Neural cell (in vitro differentiated cells): ENCODE data around the gene LCP1. TPM values are rescaled to one million over a fixed set of nuclear protein-coding genes. Genes with fewer than 3 reads are reported as not detected.

ENCODE experiments used
- H2AFZ ChIP-seq: fragments of 200-600, 300-800 bp; sonication (generic), shearing (Covaris generic); 2 replicates; pipeline ENCODE4 v1.6.0; 2014; ENCODE audit warnings: low read depth, mild to moderate bottlenecking, antibody characterized with exemption, low read length, moderate library complexity
- H3F3A ChIP-seq: fragments of 200-600 bp; shearing (Covaris generic); 2 replicates; pipeline ENCODE4 v1.6.1; 2016; ENCODE audit warnings: mild to moderate bottlenecking, moderate library complexity, mixed read lengths, antibody characterized with exemption, low read length; ENCODE audit not compliant: insufficient read depth, poor library complexity, severe bottlenecking
- H3K27ac ChIP-seq: fragments of 200-600, 300-800 bp; sonication (generic), shearing (Covaris generic); 2 replicates; pipeline ENCODE4 v1.5.1; 2014; ENCODE audit warnings: mild to moderate bottlenecking, low read length, moderate library complexity
- H3K27me3 ChIP-seq: fragments of 300-800, 200-600 bp; sonication (generic), shearing (Covaris generic); 2 replicates; pipeline ENCODE4 v1.6.0; 2014; ENCODE audit warnings: mild to moderate bottlenecking, low read depth, low read length, moderate library complexity; ENCODE audit not compliant: insufficient read depth
- H3K36me3 ChIP-seq: fragments of 300-800, 200-600 bp; sonication (generic), shearing (Covaris generic); 2 replicates; pipeline ENCODE4 v1.5.1; 2014; ENCODE audit warnings: mild to moderate bottlenecking, antibody characterized with exemption, low read length, moderate library complexity; ENCODE audit not compliant: insufficient read depth
- H3K4me2 ChIP-seq: fragments of 300-800, 200-600 bp; sonication (generic), shearing (Covaris generic); 2 replicates; pipeline ENCODE4 v1.6.0; 2014; ENCODE audit warnings: mild to moderate bottlenecking, low read length
- H3K4me3 ChIP-seq: fragments of 300-800, 200-600 bp; sonication (generic), shearing (Covaris generic); 2 replicates; pipeline ENCODE4 v1.5.1; 2014; ENCODE audit warnings: mild to moderate bottlenecking, low read length, moderate library complexity
- H3K79me2 ChIP-seq: fragments of 200-600 bp; shearing (Covaris generic); replicated peaks from 2 replicates; pipeline ENCODE4 v1.6.0; 2014; ENCODE audit warnings: mild to moderate bottlenecking, low read length, moderate library complexity; ENCODE audit not compliant: insufficient read depth
- H3K9ac ChIP-seq: fragments of 300-800, 200-600 bp; sonication (generic), shearing (Covaris generic); 2 replicates; pipeline ENCODE4 v1.6.1; 2016; ENCODE audit warnings: mild to moderate bottlenecking, low read length, mixed read lengths
- H3K9me2 ChIP-seq: fragments of 200-600 bp; shearing (Covaris generic); 2 replicates; pipeline ENCODE4 v1.6.1; 2016; ENCODE audit warnings: mild to moderate bottlenecking, low read length, mixed read lengths; ENCODE audit not compliant: insufficient read depth
- H3K9me3 ChIP-seq: fragments of 200-600, 300-800 bp; sonication (generic), shearing (Covaris generic); 2 replicates; pipeline ENCODE4 v1.6.1; 2016; ENCODE audit warnings: mild to moderate bottlenecking, mixed run types, low read length, moderate library complexity, mixed read lengths
- H4K20me1 ChIP-seq: fragments of 200-600 bp; shearing (Covaris generic); 2 replicates; pipeline ENCODE4 v1.6.1; 2016; ENCODE audit warnings: mild to moderate bottlenecking, mixed run types; ENCODE audit not compliant: insufficient read depth
- EP300 ChIP-seq: fragments of 450-650 bp; conservative IDR thresholded peaks from 2 replicates; pipeline ENCODE4 v1.6.1; 2014; ENCODE audit warnings: antibody characterized with exemption, mild to moderate bottlenecking, moderate library complexity; ENCODE audit not compliant: poor library complexity, severe bottlenecking
- EZH2 ChIP-seq: fragments of 200-600, 300-800 bp; shearing (Covaris generic), sonication (generic); IDR thresholded peaks from 2 replicates; pipeline ENCODE4 v1.6.1; 2014; ENCODE audit warnings: antibody characterized with exemption, low read length, borderline replicate concordance, mild to moderate bottlenecking; ENCODE audit not compliant: insufficient read depth, poor library complexity, severe bottlenecking
- MXI1 ChIP-seq: fragments of 450-650 bp; conservative IDR thresholded peaks from 2 replicates; pipeline ENCODE4 v1.6.1; 2014; ENCODE audit warnings: antibody characterized with exemption, mild to moderate bottlenecking; ENCODE audit not compliant: poor library complexity, severe bottlenecking
- POLR2AphosphoS5 ChIP-seq: IDR thresholded peaks from 2 replicates; pipeline ENCODE4 v1.6.1; 2012
- RAD21 ChIP-seq: fragments of 450-650 bp; conservative IDR thresholded peaks from 2 replicates; pipeline ENCODE4 v1.6.1; 2014; ENCODE audit warnings: antibody characterized with exemption, mild to moderate bottlenecking, moderate library complexity
- SMC3 ChIP-seq: fragments of 450-650 bp; conservative IDR thresholded peaks from 2 replicates; pipeline ENCODE4 v1.6.1; 2014; ENCODE audit warnings: antibody characterized with exemption, mild to moderate bottlenecking, moderate library complexity; ENCODE audit not compliant: poor library complexity
- TAF1 ChIP-seq: IDR thresholded peaks from 2 replicates; pipeline ENCODE4 v1.6.1; 2012; ENCODE audit warnings: low read depth
- polyA plus RNA-seq: library from polyadenylated mRNA; depleted of rRNA; stranded (reverse); fragments of >200 nt; gene quantifications from 2 replicates; pipeline ENCODE4 v1.2.3, GENCODE V29; 2014
- TF ChIP-seq, protein P1 (sequence below): IDR thresholded peaks from 2 replicates; pipeline ENCODE4 v1.6.1; 2012; ENCODE audit warnings: borderline replicate concordance
- TF ChIP-seq, protein P2 (sequence below): fragments of 450-650 bp; IDR thresholded peaks from 2 replicates; pipeline ENCODE4 v1.5.1; 2014; ENCODE audit warnings: antibody characterized with exemption, mild to moderate bottlenecking, moderate library complexity; ENCODE audit not compliant: poor library complexity, severe bottlenecking

Gene LCP1
- polyA plus RNA-seq, 1 donor from 2014 or later: 0.76 TPM

DNA sequence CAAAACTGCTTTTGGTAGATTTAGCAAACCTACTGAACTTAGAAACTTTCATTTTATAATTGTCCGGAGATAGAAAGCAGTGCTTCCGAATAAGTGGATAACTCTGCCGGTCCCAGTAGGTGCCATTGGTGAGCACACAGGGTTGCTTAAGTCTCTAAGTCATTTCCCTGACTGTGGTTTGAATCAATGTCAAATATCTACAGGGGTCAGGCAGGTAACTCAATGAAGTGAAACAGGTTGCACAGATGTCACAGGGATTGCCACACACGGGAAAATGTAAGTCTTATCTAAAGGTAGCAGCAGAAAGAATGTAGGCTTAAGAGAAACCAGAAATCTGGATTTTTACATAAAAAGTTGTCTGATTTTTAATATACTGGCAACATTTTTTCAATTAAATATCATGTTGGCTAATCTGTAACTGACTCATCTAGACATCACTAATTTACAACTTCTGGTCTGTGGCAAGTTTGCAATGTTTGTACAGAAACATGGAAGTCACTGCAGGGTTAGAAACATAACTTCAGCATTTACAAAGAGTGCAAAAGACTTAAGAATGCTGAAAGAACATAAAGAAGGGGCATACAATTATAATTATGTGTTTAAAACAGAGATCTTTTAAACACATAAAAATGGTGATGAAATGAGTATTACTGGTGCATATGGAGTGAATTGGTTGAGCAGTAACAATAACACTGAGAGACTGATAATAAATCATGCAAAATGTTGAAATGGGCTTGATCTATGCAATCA, 15.5 kb upstream of the LCP1 start:
- Histone ChIP-seq H3F3A (no peaks in the 10 kb centered on the region), H3K9ac (no peak overlapping the region), H3K4me2 (no peak overlapping the region), H3K36me3 (no peaks in the 10 kb centered on the region), H3K9me3 (no peaks in the 10 kb centered on the region), H3K9me2 (no peaks in the 10 kb centered on the region), H2AFZ (no peak overlapping the region), H4K20me1 (no peaks in the 10 kb centered on the region), H3K4me3 (no peak overlapping the region), H3K27me3 (no peaks in the 10 kb centered on the region), H3K79me2 (no peaks in the 10 kb centered on the region), H3K27ac (no peak overlapping the region)
- TF ChIP-seq EZH2: no peak
- no peak for TF ChIP-seq TAF1
- TF ChIP-seq, protein P1, sequence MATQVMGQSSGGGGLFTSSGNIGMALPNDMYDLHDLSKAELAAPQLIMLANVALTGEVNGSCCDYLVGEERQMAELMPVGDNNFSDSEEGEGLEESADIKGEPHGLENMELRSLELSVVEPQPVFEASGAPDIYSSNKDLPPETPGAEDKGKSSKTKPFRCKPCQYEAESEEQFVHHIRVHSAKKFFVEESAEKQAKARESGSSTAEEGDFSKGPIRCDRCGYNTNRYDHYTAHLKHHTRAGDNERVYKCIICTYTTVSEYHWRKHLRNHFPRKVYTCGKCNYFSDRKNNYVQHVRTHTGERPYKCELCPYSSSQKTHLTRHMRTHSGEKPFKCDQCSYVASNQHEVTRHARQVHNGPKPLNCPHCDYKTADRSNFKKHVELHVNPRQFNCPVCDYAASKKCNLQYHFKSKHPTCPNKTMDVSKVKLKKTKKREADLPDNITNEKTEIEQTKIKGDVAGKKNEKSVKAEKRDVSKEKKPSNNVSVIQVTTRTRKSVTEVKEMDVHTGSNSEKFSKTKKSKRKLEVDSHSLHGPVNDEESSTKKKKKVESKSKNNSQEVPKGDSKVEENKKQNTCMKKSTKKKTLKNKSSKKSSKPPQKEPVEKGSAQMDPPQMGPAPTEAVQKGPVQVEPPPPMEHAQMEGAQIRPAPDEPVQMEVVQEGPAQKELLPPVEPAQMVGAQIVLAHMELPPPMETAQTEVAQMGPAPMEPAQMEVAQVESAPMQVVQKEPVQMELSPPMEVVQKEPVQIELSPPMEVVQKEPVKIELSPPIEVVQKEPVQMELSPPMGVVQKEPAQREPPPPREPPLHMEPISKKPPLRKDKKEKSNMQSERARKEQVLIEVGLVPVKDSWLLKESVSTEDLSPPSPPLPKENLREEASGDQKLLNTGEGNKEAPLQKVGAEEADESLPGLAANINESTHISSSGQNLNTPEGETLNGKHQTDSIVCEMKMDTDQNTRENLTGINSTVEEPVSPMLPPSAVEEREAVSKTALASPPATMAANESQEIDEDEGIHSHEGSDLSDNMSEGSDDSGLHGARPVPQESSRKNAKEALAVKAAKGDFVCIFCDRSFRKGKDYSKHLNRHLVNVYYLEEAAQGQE: no peak
- no peak for TF ChIP-seq SMC3
- TF ChIP-seq EP300: no peak
- no peak for TF ChIP-seq RAD21
- TF ChIP-seq, protein P2, sequence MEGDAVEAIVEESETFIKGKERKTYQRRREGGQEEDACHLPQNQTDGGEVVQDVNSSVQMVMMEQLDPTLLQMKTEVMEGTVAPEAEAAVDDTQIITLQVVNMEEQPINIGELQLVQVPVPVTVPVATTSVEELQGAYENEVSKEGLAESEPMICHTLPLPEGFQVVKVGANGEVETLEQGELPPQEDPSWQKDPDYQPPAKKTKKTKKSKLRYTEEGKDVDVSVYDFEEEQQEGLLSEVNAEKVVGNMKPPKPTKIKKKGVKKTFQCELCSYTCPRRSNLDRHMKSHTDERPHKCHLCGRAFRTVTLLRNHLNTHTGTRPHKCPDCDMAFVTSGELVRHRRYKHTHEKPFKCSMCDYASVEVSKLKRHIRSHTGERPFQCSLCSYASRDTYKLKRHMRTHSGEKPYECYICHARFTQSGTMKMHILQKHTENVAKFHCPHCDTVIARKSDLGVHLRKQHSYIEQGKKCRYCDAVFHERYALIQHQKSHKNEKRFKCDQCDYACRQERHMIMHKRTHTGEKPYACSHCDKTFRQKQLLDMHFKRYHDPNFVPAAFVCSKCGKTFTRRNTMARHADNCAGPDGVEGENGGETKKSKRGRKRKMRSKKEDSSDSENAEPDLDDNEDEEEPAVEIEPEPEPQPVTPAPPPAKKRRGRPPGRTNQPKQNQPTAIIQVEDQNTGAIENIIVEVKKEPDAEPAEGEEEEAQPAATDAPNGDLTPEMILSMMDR: no peak

DNA sequence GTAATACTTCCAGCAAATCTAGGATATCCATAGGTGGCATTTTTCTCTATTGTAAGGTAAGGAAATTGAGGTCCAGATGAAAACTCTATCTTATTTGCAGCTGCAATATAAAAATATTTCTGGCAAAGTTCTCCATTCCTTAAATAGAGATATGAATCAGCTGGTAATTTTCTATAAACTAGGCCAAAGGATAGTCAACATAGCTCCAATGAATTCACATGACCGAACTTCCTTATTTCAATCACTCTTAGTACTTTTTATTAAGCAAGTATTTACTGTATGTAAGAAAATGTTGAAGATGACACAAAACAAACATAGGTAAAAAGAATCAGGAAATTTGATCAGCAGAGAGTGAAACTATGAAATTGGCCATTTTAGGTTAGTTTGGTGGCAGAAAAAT, 13.0 kb upstream of the LCP1 start:
- H4K20me1 ChIP-seq: no peaks in the 10 kb centered on the region
- no peak overlapping the region for H3K4me3 ChIP-seq
- H3K4me2 ChIP-seq: no peak overlapping the region
- no peaks in the 10 kb centered on the region for H3K9me3 ChIP-seq
- H3K9me2 ChIP-seq: no peaks in the 10 kb centered on the region
- TF ChIP-seq SMC3 (no peak), MXI1 (no peak), EP300 (no peak), RAD21 (no peak), TAF1 (no peak), EZH2 (no peak), POLR2AphosphoS5 (no peak)
- TF ChIP-seq, protein P2: no peak
- TF ChIP-seq, protein P1: no peak
- no peaks in the 10 kb centered on the region for H3K79me2 ChIP-seq
- no peaks in the 10 kb centered on the region for H3F3A ChIP-seq
- H3K36me3 ChIP-seq: no peaks in the 10 kb centered on the region
- H2AFZ ChIP-seq: no peak overlapping the region
- H3K27ac ChIP-seq: no peak overlapping the region
- H3K9ac ChIP-seq: no peak overlapping the region
- no peaks in the 10 kb centered on the region for H3K27me3 ChIP-seq
